Activated CD4-positive, alpha-beta memory T cell treated with anti-CD3 and anti-CD28 coated beads for 36 hours (primary cell): ENCODE results near the gene ADGRV1. TPM values are rescaled to one million over a fixed set of nuclear protein-coding genes. Genes with fewer than 3 reads are reported as not detected.
"Not testable (repeated sequence)": the region's sequence is repeated elsewhere in the genome, so short reads cannot be mapped to it uniquely, and the experiment has no call there.

Experiments used
- CTCF ChIA-PET: fragments of 350-600 bp; sonication (Branson Sonifier 250); formaldehyde crosslinking; loops from one replicate; lab custom pipeline; 2021; ENCODE audit warnings: antibody characterized with exemption, inconsistent platforms; lab: Charles Lee
- POLR2A ChIA-PET: fragments of 350-600 bp; sonication (Branson Sonifier 250); formaldehyde crosslinking; loops from one replicate; lab custom pipeline; 2021; ENCODE audit warnings: antibody characterized with exemption; lab: Charles Lee
- DNase-seq: peaks from one replicate; pipeline ENCODE4 v3.0.0-alpha.2; 2020
- H3K27ac Mint-ChIP-seq: one replicate; pipeline ENCODE4 v1.8.0; 2021; ENCODE audit warnings: mixed read lengths
- H3K27me3 Mint-ChIP-seq: one replicate; pipeline ENCODE4 v1.8.0; 2021; ENCODE audit warnings: mixed read lengths
- H3K36me3 Mint-ChIP-seq: one replicate; pipeline ENCODE4 v1.8.0; 2021; ENCODE audit warnings: mixed read lengths
- H3K4me1 Mint-ChIP-seq: one replicate; pipeline ENCODE4 v1.8.0; 2021; ENCODE audit warnings: low read depth, mixed read lengths
- H3K4me3 Mint-ChIP-seq: one replicate; pipeline ENCODE4 v1.8.0; 2021; ENCODE audit warnings: mild to moderate bottlenecking, mixed read lengths
- H3K9me3 Mint-ChIP-seq: one replicate; pipeline ENCODE4 v1.8.0; 2021; ENCODE audit warnings: mixed read lengths
- intact Hi-C: fragments of 100-400 bp; cut with micrococcal nuclease; formaldehyde crosslinking; loops from one replicate; pipeline ENCODE4 v1.15.1; 2023
- total RNA-seq, 2 experiments: library from RNA; stranded (reverse); gene quantifications; one replicate each; pipeline ENCODE4 v1.2.3, GENCODE V29; 2021

ADGRV1 gene
- total RNA-seq, 2 experiments from 2014 or later: 0.05 TPM; not detected in 1

DNA sequence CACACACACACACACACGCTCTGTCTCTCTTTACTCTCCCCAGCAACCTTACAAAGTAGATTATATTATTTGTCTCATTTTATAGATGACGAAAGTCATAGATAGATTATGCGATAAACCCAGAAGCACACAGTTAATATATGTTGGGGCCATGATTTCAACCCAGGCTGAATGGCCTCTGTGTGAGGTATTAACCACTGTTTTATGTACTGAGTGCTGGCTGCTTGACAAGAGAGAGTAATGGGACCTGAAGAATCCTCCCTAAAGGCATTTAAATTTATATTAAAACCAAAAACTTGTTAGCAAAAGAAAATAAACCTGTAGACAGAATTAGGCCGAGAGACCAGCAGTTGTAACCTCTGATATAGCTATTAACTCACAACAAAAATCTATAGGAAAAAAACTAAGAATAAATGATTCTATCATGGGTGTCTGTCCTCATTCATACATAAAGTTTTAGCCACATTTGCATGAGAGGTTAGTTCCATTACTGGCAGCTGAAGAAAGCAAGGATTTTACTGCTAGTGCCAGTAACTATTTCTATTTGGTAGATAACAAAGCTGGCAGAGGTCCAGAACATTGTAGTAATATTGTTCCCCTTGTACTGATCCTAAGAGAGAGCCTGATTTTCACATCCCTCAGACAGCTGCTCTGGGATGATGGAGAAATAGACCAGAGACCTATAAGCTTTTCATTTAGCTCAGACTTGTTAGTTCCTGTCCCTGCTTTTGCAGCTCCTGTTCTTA is 250.9 kb downstream of the ADGRV1 start:
- POLR2A ChIA-PET: no interaction called here
- peaks cover 1% of the 10 kb centered on the region for H3K27me3 Mint-ChIP-seq

DNA sequence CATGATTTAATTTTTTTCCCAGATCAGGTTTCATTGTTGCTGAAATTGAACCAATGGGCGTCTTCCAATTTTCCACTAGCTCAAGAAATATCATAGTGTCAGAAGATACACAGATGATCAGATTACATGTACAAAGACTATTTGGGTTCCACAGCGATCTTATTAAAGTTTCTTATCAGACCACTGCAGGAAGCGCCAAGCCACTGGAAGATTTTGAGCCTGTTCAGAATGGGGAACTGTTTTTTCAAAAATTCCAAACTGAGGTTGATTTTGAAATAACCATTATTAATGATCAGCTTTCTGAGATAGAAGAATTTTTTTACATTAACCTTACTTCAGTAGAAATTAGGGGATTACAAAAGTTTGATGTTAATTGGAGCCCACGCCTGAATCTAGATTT is 251.6 kb downstream of the ADGRV1 start:
- intact Hi-C loops: no loop called here
- DNase-seq: no peak
- Mint-ChIP-seq H3K9me3 (no peaks in the 10 kb centered on the region), H3K36me3 (no peaks in the 10 kb centered on the region), H3K4me1 (no peaks in the 10 kb centered on the region), H3K27me3 (peaks cover 1% of the 10 kb centered on the region), H3K27ac (no peak overlapping the region), H3K4me3 (no peak overlapping the region)
- POLR2A ChIA-PET: no interaction called here
- CTCF ChIA-PET: no interaction called here

More for the DNA sequence above, 250.9 kb downstream of the ADGRV1 start:
- H3K27ac Mint-ChIP-seq: no peak overlapping the region
- no peaks in the 10 kb centered on the region for H3K9me3 Mint-ChIP-seq
- CTCF ChIA-PET: no interaction called here
- intact Hi-C loops: no loop called here
- DNase-seq: no peak
- H3K4me1 Mint-ChIP-seq: no peaks in the 10 kb centered on the region
- no peak overlapping the region for H3K4me3 Mint-ChIP-seq
- H3K36me3 Mint-ChIP-seq: no peaks in the 10 kb centered on the region

DNA sequence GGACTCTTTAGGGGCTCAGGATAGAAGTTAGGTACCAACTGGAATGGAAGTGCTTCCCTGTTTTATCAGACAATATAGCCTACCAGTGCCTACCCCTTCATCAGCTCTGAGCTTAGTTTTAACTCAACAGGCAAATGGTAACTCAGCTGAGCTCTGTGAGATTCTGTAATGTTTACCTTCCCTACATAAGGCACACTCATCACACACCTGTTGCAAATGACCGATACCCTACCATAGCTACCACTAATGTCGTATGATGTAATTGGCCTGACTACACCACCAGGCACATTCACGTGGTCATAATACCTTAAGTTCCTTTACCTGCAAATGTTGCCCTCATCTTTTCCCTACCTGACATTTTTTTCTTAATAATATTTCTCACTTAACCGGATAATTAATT is 254.8 kb downstream of the ADGRV1 start:
- no peaks in the 10 kb centered on the region for H3K36me3 Mint-ChIP-seq
- no peaks in the 10 kb centered on the region for H3K27me3 Mint-ChIP-seq
- ChIA-PET CTCF (no interaction called here), POLR2A (no interaction called here)
- H3K27ac Mint-ChIP-seq: no peak overlapping the region
- intact Hi-C loops: no loop called here
- no peaks in the 10 kb centered on the region for H3K9me3 Mint-ChIP-seq
- no peak overlapping the region for H3K4me3 Mint-ChIP-seq
- H3K4me1 Mint-ChIP-seq: no peaks in the 10 kb centered on the region
- DNase-seq: no peak

DNA sequence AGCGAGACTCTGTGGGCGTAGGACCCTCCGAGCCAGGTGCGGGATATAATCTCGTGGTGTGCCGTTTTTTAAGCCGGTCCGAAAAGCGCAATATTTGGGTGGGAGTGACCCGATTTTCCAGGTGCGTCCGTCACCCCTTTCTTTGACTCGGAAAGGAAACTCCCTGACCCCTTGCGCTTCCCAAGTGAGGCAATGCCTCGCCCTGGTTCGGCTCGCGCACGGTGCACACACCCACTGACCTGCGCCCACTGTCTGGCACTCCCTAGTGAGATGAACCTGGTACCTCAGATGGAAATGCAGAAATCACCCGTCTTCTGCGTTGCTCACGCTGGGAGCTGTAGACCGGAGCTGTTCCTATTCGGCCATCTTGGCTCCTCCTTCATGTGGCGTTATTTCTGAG is 263.5 kb downstream of the ADGRV1 start:
- H3K9me3 Mint-ChIP-seq, intact Hi-C loops, POLR2A ChIA-PET, H3K36me3 Mint-ChIP-seq, CTCF ChIA-PET, H3K4me1 Mint-ChIP-seq, H3K27ac Mint-ChIP-seq, H3K27me3 Mint-ChIP-seq, DNase-seq, H3K4me3 Mint-ChIP-seq: not testable (repeated sequence)

DNA sequence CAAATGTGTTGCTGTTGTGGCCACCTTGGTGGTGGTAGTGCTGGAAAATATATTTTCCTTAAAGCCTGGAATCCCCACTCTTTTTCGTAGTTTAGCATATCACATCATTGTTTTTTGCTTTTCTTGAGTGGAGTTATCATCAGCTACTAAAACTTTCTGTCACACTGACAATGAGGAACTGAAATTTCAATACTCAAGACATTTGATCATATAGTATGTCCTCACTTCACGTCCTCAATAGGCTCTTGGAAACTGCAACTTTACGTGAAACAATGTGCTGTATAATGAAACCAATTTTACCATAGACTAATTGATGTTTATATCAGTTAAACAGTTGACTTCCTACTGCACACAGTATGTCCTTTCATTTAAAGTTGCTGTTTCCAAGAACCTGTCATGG is 265.8 kb downstream of the ADGRV1 start:
- CTCF ChIA-PET: no interaction called here
- Mint-ChIP-seq H3K27ac (no peak overlapping the region), H3K27me3 (peaks cover 5% of the 10 kb centered on the region), H3K4me3 (no peak overlapping the region), H3K36me3 (no peaks in the 10 kb centered on the region), H3K9me3 (no peaks in the 10 kb centered on the region), H3K4me1 (no peaks in the 10 kb centered on the region)
- intact Hi-C loops: no loop called here
- no peak for DNase-seq
- POLR2A ChIA-PET: no interaction called here

DNA sequence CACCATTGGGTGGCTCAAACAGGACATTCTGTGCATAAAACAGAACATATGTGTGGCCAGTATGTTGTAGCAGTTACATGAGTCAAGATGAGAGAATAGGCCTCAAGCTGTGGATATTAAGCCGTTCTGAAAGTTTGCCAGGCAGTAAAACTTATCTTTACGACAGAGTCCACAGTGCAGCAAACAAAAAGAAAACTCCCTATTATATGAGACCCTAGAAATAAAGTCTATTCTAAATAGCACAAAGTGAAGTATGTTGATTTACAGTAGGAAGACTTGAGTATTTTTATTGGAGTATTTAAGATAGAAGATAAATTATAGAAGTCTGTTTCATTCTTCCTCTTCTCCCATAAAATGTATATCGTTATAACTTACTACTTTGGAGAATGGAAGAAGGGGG is 271.5 kb downstream of the ADGRV1 start:
- POLR2A ChIA-PET: no interaction called here
- intact Hi-C loops: no loop called here
- CTCF ChIA-PET: no interaction called here
- Mint-ChIP-seq H3K27me3 (peaks cover 8% of the 10 kb centered on the region), H3K27ac (no peak overlapping the region), H3K4me3 (no peak overlapping the region), H3K9me3 (no peaks in the 10 kb centered on the region), H3K36me3 (no peaks in the 10 kb centered on the region), H3K4me1 (no peaks in the 10 kb centered on the region)
- no peak for DNase-seq

DNA sequence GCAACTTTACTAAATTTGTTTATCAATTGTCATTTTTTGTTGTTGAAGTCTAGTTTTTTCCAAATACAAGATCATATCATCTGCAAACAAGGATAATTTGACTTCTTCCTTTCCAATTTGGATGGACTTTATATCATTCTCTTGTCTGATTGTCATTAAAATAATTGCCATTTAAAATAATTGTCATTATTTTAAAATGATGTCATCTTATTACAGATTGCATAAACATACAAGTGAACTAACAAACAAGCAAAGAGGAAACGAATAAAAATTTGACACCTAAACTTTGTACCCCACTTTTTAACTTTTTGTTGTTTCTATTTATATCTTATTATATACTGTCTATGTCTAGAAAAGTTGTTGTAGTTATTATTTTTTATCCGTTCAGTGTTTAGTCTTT is 275.2 kb downstream of the ADGRV1 start:
- H3K4me1 Mint-ChIP-seq: no peaks in the 10 kb centered on the region
- CTCF ChIA-PET: interaction anchor here (0.6 kb wide), 1 partner anchor 28 kb away, joined by 3 read pairs; no protein-coding TSS in a partner anchor
- H3K27ac Mint-ChIP-seq: no peak overlapping the region
- peaks cover 9% of the 10 kb centered on the region for H3K27me3 Mint-ChIP-seq
- H3K36me3 Mint-ChIP-seq: no peaks in the 10 kb centered on the region
- H3K9me3 Mint-ChIP-seq: no peaks in the 10 kb centered on the region
- no peak for DNase-seq
- POLR2A ChIA-PET: interaction anchor here (0.5 kb wide), 1 partner anchor 530 kb away, joined by 3 read pairs; no protein-coding TSS in a partner anchor
- intact Hi-C loops: no loop called here
- no peak overlapping the region for H3K4me3 Mint-ChIP-seq

DNA sequence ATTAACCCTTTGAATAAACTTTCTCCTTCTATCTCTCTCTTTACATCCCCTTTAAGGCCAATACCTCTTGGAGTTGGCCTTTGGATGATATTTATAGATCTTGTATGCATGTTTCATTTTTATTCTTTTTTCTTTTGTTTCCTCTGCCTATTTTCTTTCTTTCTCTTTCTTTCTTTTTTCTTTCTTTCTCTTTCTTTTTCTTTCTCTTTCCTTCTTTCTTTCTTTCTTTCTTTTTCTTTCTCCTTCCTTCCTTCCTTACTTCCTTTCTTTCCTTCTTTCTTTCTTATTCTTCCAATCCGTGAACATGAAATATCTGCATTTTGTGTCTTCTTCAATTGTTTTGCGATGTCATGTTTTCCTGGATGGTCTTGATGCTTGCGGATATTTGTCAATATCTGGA is 276.1 kb downstream of the ADGRV1 start:
- no peak for DNase-seq
- intact Hi-C loops: no loop called here
- no peaks in the 10 kb centered on the region for H3K9me3 Mint-ChIP-seq
- no peak overlapping the region for H3K27ac Mint-ChIP-seq
- H3K36me3 Mint-ChIP-seq: no peaks in the 10 kb centered on the region
- ChIA-PET CTCF (no interaction called here), POLR2A (no interaction called here)
- H3K27me3 Mint-ChIP-seq: peaks cover 8% of the 10 kb centered on the region
- no peaks in the 10 kb centered on the region for H3K4me1 Mint-ChIP-seq
- no peak overlapping the region for H3K4me3 Mint-ChIP-seq

DNA sequence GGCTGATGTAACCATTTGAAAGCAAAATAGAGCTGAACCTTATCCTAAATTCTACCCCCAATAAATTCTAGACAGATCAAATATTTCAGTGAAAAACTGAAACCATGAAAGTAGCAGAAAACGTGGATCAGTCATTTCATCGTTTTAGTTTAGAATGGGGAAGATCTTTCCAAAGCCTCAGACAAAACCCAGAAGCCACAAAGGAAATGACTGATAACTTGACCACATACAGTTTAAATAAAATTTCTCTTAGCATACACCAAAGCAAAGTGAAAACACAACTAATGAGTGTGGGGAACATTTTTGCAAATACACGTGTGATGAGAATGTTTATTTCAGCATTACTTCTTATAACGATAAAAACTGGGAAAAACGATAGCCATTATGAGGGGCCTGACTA is 284.8 kb downstream of the ADGRV1 start:
- no peak for DNase-seq
- Mint-ChIP-seq H3K9me3 (peaks cover 6% of the 10 kb centered on the region), H3K4me1 (peaks cover 6% of the 10 kb centered on the region), H3K27ac (no peak overlapping the region), H3K27me3 (peaks cover 35% of the 10 kb centered on the region), H3K4me3 (no peak overlapping the region), H3K36me3 (no peaks in the 10 kb centered on the region)
- ChIA-PET CTCF (no interaction called here), POLR2A (no interaction called here)
- intact Hi-C loops: loop anchor here (1.0 kb wide), 1 partner anchor 30 kb away; no protein-coding TSS in a partner anchor

DNA sequence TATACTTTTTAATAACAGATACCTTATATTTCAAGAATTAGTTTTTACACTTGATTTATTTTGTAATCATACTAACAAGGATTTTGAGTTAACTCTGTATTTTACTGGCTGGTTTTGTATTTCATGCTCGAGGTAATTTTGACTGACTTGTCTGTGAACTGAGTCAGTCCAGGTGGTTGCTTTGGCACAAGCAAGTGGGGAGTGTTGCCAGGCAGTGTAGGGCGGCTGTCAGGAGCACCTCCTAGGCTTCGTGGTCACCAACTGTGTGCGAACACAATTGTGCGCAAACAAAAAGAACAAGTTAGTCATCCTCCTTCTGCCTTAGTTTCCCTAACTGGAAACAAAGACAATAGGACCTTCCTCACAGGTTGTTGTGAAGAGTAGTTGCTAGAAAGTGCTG is 286.3 kb downstream of the ADGRV1 start:
- Mint-ChIP-seq H3K27me3 (peaks cover 32% of the 10 kb centered on the region), H3K4me3 (no peak overlapping the region), H3K9me3 (peaks cover 6% of the 10 kb centered on the region), H3K4me1 (peaks cover 6% of the 10 kb centered on the region), H3K27ac (no peak overlapping the region), H3K36me3 (no peaks in the 10 kb centered on the region)
- DNase-seq: no peak
- intact Hi-C loops: no loop called here
- CTCF ChIA-PET: no interaction called here
- POLR2A ChIA-PET: no interaction called here

DNA sequence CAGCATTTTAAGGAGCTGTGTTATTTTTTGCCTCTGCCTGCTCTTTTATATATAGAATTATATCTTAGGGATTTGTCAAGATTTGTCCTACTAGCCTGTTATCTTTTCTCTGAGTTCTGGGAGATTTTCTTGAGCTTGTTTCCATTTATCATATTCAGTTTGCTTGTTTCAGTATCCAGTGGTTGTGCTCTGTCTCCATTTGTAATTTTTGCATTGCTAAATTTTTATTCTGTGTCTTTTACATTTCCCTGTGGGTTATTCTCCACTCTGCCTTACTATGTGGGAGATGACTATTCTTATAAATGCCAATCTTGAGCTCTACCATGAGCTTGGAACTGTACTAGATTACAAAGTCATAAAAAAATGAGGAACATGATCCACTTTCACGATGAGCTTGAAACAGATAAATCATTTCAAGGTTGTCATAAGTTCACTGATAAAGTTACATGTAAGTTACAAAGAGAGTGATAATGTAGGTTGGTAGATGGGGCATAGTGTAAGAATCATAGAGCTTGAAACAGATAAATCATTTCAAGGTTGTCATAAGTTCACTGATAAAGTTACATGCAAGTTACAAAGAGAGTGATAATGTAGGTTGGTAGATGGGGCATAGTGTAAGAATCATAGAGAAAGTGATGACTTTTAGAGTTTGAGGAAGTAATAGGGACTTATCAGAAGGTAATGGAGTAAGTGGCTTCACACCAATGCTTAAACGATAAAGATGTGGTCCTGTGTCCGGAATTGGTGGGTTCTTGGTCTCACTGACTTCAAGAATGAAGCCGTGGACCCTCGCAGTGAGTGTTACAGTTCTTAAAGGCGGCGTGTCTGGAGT is 287.3 kb downstream of the ADGRV1 start:
- POLR2A ChIA-PET: no interaction called here
- Mint-ChIP-seq H3K27me3 (peaks cover 25% of the 10 kb centered on the region), H3K27ac (no peak overlapping the region), H3K9me3 (peaks cover 6% of the 10 kb centered on the region), H3K4me1 (peaks cover 6% of the 10 kb centered on the region), H3K36me3 (no peaks in the 10 kb centered on the region), H3K4me3 (no peak overlapping the region)
- intact Hi-C loops: no loop called here
- no peak for DNase-seq
- CTCF ChIA-PET: no interaction called here

DNA sequence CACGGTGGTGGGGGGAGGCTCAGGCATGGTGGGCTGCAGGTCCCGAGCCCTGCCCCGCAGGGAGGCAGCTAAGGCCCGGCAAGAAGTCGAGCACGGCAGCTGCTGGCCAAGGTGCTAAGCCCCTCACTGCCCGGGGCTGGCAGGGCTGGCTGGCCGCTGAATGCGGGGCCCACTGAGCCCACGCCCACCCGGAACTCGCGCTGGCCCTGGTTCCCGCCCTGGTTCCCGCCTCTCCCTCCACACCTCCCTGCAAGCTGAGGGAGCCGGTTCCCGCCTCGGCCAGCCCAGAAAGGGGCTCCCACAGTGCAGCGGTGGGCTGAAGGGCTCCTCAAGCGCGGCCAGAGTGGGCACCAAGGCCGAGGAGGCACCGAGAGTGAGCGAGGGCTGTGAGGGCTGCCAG is 289.0 kb downstream of the ADGRV1 start:
- H3K4me1 Mint-ChIP-seq, H3K27ac Mint-ChIP-seq, DNase-seq, H3K36me3 Mint-ChIP-seq, H3K4me3 Mint-ChIP-seq, POLR2A ChIA-PET, H3K9me3 Mint-ChIP-seq, intact Hi-C loops, CTCF ChIA-PET: not testable (repeated sequence)
- H3K27me3 Mint-ChIP-seq: peaks cover 23% of the 10 kb centered on the region
